Measurements from ENCODE around the gene OLFML2B.

DNA sequence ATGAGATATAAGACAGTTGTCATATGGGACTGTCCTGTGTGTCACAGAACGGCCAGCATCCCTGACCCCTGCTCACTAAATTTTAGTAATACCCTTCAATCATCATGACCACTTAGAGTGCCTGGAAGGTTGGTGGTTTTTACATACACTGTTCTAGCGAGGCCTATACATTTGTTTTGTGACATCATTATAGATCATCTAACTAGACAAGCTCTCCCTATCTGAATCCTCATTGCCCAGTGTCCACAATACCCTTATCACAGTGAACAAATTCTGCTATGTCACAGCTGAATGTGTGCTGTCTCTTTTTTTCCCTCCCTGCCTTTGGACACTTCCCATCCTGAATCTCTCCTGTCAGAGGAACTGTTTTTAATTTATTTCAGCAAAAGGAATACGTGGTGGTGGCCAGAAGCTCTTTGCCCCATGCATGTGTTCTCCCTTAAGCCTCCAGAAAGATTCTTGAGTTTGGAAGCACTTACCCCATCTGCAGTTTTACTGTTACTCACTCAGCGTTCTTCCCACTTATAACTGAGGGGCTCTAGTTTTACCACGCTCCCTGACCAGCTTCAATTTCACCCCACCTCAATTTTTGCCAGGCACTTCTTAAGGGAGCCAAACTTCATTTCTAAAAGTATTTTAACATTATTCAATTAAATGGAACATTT lies 70.3 kb downstream of the OLFML2B start:
- TF ChIP-seq, protein P1, sequence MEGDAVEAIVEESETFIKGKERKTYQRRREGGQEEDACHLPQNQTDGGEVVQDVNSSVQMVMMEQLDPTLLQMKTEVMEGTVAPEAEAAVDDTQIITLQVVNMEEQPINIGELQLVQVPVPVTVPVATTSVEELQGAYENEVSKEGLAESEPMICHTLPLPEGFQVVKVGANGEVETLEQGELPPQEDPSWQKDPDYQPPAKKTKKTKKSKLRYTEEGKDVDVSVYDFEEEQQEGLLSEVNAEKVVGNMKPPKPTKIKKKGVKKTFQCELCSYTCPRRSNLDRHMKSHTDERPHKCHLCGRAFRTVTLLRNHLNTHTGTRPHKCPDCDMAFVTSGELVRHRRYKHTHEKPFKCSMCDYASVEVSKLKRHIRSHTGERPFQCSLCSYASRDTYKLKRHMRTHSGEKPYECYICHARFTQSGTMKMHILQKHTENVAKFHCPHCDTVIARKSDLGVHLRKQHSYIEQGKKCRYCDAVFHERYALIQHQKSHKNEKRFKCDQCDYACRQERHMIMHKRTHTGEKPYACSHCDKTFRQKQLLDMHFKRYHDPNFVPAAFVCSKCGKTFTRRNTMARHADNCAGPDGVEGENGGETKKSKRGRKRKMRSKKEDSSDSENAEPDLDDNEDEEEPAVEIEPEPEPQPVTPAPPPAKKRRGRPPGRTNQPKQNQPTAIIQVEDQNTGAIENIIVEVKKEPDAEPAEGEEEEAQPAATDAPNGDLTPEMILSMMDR (IDR thresholded peaks at IDR 0.05): no peak
- no peak for TF ChIP-seq POLR2A (IDR thresholded peaks at IDR 0.05)
